NT2/D1 (cell line): ENCODE data around the gene SYT6.

Experiments used
- DNase-seq: peaks from one replicate; pipeline ENCODE4 v3.0.0-alpha.2; 2011; ENCODE audit warnings: low read depth, low spot score
- H3K27me3 ChIP-seq: 2 replicates; pipeline ENCODE4 v1.6.0; 2011; ENCODE audit warnings: mild to moderate bottlenecking; ENCODE audit not compliant: insufficient read length, insufficient read depth
- H3K36me3 ChIP-seq: 2 replicates; pipeline ENCODE4 v1.6.1; 2011; ENCODE audit warnings: mild to moderate bottlenecking, low read length, mixed read lengths; ENCODE audit not compliant: insufficient read depth, insufficient read length
- H3K4me1 ChIP-seq: 2 replicates; pipeline ENCODE4 v1.5.1; 2011; ENCODE audit not compliant: insufficient read depth, insufficient read length
- H3K4me3 ChIP-seq: 2 replicates; pipeline ENCODE4 v1.5.1; 2011; ENCODE audit warnings: low read depth; ENCODE audit not compliant: insufficient read length
- H3K9ac ChIP-seq: 2 replicates; pipeline ENCODE4 v1.6.0; 2011; ENCODE audit warnings: low read depth; ENCODE audit not compliant: insufficient read length
- H3K9me3 ChIP-seq: 2 replicates; pipeline ENCODE4 v1.5.1; 2011; ENCODE audit warnings: mild to moderate bottlenecking, low read length; ENCODE audit not compliant: insufficient read depth
- SUZ12 ChIP-seq: IDR thresholded peaks from 2 replicates; pipeline ENCODE4 v1.6.1; 2011; ENCODE audit not compliant: insufficient read length, insufficient read depth; ENCODE audit errors: extremely low read depth
- YY1 ChIP-seq: IDR thresholded peaks from 2 replicates; pipeline ENCODE4 v1.6.1; 2011; ENCODE audit not compliant: insufficient read length, insufficient read depth
- ZNF274 ChIP-seq: IDR thresholded peaks from 2 replicates; pipeline ENCODE4 v1.6.1; 2011; ENCODE audit warnings: mild to moderate bottlenecking, low read depth, low read length

The SYT6 gene

DNA sequence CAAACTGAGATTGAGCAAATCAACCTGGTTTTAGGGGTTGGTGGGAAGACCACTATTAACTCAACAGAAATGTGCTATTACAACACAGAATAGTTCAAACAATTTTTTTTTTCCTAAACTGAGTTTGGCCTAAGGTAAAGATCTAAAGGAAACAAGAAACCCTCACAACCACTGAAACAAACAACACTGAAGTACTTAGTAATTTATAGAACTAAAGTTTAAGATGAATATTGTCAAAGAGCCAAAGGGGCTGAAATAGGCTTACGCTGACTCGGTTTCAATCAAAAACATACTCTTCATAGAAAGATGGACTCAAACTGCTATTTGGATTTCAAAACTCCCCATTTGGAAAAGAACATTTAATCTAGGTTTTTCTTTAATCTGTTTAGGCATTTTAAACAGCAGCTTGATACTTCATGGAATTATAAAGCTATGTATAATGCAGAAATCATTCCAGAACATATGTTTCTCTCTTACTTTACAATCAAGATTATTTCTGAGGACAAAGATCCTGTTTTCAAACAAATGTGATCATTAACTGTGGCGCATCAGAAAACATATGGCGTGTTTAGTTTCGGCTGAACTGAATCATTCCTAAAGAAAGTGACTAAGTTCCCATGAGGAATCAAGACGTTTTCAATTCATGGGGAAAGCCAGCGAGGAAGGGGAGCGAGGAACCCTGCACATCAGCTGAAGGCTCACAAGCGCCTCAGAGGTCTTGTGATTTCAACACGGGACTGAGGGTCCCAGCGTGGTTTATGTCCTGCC lies 62.7 kb downstream of the SYT6 start:
- Histone ChIP-seq H3K9ac (no peak overlapping the region), H3K27me3 (no peaks in the 10 kb centered on the region), H3K36me3 (peaks cover 11% of the 10 kb centered on the region), H3K4me1 (peaks cover 17% of the 10 kb centered on the region), H3K9me3 (peaks cover 17% of the 10 kb centered on the region; the same call in 1 of the 2 replicates), H3K4me3 (no peak overlapping the region)
- DNase-seq: no peak
- TF ChIP-seq YY1 (no peak), ZNF274 (no peak), SUZ12 (no peak)

DNA sequence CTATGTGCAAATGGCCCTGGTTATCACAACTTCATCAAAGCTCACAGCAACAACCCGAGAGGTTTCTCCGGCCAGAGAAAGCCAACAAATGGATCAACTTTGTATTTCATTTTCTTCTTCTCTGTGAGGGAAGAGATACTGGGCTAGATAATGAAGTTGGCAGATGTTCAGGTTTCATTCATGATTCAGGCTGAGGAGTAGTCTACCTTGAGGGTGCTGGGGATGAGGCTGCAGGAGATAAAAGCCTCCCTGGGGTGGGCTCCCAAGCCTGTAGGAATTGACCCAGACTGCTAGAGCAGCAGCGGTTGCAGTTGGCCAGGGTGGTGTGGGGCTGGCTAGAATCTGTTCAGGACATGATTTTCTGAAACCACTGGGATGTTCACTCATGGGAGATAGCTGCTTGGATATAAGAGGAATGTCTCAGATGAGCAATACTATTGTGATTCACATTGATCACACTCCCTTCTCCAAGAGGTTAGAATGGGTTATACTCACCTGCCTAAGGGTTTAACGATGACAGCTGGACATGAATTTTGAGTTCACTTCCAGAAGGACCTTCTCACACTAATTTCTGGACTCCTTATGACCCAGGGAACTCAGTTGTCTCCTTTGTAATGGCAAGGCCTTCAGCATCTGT lies 64.0 kb downstream of the SYT6 start:
- Histone ChIP-seq H3K4me1 (peaks cover 17% of the 10 kb centered on the region), H3K9ac (no peak overlapping the region), H3K27me3 (no peaks in the 10 kb centered on the region), H3K4me3 (no peak overlapping the region), H3K36me3 (peaks cover 11% of the 10 kb centered on the region), H3K9me3 (peaks cover 25% of the 10 kb centered on the region; the same call in 1 of the 2 replicates)
- DNase-seq: no peak
- TF ChIP-seq ZNF274 (no peak), YY1 (no peak), SUZ12 (no peak)

DNA sequence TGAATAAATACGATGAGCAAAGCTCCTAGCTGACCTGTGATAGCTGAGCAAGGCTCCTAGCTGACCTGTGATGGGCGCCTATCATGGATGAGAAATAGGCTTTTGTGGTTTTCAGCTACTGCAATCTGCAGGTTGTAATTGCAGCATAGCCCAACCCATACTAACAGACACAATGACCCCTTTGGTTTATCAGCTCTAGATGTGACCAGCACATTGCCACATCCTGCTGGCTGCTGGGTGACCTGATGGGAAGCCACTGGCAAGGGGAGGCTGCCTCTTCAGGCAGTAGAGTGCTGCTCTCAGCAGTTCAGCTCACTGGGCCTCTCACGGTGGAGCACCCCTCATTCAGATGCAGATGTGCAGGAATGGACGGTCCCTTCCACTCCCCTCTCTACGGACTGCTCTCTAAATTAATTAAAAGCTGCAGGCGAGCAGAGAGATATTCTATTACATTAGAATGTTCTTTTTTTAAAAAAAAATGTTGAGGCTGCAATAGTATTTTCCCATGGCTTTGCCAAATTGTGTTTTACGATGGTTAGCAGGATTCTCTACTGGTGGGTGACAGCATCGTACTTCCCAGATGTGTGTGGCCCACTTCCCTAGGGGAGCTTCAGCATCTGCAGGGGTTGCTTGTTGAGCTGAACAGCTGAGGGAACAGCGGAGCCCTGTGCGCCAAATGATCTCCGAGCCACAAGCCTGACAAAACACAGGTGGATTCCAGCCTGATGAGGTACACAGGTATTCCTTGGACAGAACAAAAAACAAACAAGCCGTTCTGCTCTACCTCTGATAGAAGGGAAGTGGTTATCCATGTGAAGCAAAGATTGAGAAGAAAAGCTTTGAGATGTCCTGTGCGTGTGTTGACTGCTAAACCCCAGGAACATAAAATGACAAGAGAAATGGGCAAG lies 65.0 kb downstream of the SYT6 start:
- Histone ChIP-seq H3K9me3 (peaks cover 27% of the 10 kb centered on the region; the same call in 1 of the 2 replicates), H3K27me3 (no peaks in the 10 kb centered on the region), H3K36me3 (peaks cover 11% of the 10 kb centered on the region), H3K4me1 (peaks cover 17% of the 10 kb centered on the region), H3K4me3 (no peak overlapping the region), H3K9ac (no peak overlapping the region)
- DNase-seq: peak; percentile 76
- no peak for TF ChIP-seq SUZ12
- no peak for TF ChIP-seq YY1
- no peak for TF ChIP-seq ZNF274

DNA sequence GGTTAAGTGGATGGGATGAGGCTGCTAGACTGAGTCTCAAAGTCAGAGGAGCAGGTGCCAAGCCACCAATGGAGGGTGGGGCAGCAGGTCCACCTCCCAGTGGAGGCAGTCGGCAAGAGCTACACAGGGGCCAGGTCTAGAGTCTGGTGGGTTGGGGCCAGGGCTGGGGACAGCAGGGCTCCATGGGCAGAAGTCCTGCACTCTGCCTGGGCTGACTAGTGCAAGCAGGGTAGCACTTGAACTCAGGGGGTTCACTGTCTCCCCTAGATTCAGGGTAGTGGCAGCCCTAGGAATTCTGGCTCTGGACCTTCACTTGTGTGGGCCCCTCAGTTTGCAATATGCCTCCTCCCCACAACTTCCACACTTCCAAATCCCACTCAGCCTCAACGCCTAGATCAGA lies 66.2 kb downstream of the SYT6 start:
- Histone ChIP-seq H3K4me1 (peaks cover 18% of the 10 kb centered on the region), H3K27me3 (no peaks in the 10 kb centered on the region)
- TF ChIP-seq YY1: no peak
- no peak for TF ChIP-seq SUZ12
- no peak for TF ChIP-seq ZNF274

DNA sequence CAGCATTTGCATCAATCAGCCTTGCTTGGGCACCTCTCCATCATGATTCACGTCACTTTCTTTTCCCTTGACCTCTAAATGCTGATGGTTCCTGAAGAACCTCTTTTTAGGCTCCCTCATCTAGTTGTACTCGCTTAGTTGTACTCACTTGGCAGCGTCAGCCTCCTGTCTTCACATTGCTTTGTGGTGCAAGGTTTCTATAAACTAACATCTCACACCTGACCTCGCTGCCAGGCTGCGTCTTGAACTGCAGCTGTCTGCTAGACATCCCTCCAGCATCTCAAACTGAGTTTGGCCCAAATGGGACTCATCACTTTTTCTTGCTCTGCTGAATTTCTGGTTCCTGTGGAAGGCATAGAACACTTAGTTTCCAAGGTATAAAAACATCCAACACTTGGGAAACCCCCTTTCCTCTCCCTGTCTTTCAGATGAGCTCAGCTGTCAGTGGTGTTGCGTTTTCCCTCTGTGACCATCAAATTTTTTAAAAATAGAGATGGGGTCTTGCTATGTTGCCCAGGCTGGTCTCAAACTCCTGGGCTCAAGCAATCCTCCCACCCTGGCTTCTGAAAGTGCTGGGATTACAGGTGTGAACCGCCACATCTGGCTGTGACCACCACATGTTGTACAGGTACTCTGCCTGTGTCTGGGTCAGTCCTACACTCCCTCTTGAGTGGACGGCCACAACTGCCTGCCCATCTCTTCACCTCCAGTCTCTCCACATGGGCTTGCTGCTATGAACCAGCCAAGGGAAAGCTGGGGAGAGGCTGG lies 66.9 kb downstream of the SYT6 start:
- H3K27me3 ChIP-seq: no peaks in the 10 kb centered on the region
- H3K4me1 ChIP-seq: peaks cover 17% of the 10 kb centered on the region
- peaks cover 3% of the 10 kb centered on the region for H3K36me3 ChIP-seq
- TF ChIP-seq ZNF274 (no peak), SUZ12 (no peak), YY1 (no peak)
- no peak for DNase-seq
- no peak overlapping the region for H3K4me3 ChIP-seq
- no peak overlapping the region for H3K9ac ChIP-seq
- peaks cover 27% of the 10 kb centered on the region; the same call in 1 of the 2 replicates for H3K9me3 ChIP-seq

More for the DNA sequence above, 66.2 kb downstream of the SYT6 start:
- Histone ChIP-seq H3K9ac (no peak overlapping the region), H3K9me3 (peaks cover 27% of the 10 kb centered on the region; the same call in 1 of the 2 replicates), H3K36me3 (peaks cover 3% of the 10 kb centered on the region), H3K4me3 (no peak overlapping the region)
- no peak for DNase-seq

GRCh38 chr1:114082867-114083585 lies 70.6 kb downstream of the SYT6 start:
- no peak for TF ChIP-seq SUZ12
- no peak for TF ChIP-seq YY1
- no peak for TF ChIP-seq ZNF274
- H3K36me3 ChIP-seq: no peaks in the 10 kb centered on the region
- no peak for DNase-seq
- H3K9me3 ChIP-seq: peaks cover 24% of the 10 kb centered on the region; the same call in 1 of the 2 replicates
- H3K4me3 ChIP-seq: no peak overlapping the region
- H3K27me3 ChIP-seq: no peaks in the 10 kb centered on the region
- no peak overlapping the region for H3K9ac ChIP-seq
- peaks cover 28% of the 10 kb centered on the region for H3K4me1 ChIP-seq
